ENCODE results near the gene ASXL2. TPM values are rescaled to one million over a fixed set of nuclear protein-coding genes. Genes with fewer than 3 reads are reported as not detected.

The ASXL2 gene
- total RNA-seq, 1 donor from 2014 or later: 22.7 TPM

GRCh38 chr2:25698752-25699151 is 179.5 kb downstream of the ASXL2 start:
- H3K4me3 Mint-ChIP-seq: no peak overlapping the region
- no peaks in the 10 kb centered on the region for H3K27me3 Mint-ChIP-seq (ENCODE audit: low read depth)
- H3K9me3 Mint-ChIP-seq: no peaks in the 10 kb centered on the region
- H3K36me3 Mint-ChIP-seq (ENCODE audit: low read depth): no peaks in the 10 kb centered on the region
- TF ChIP-seq, protein P1, sequence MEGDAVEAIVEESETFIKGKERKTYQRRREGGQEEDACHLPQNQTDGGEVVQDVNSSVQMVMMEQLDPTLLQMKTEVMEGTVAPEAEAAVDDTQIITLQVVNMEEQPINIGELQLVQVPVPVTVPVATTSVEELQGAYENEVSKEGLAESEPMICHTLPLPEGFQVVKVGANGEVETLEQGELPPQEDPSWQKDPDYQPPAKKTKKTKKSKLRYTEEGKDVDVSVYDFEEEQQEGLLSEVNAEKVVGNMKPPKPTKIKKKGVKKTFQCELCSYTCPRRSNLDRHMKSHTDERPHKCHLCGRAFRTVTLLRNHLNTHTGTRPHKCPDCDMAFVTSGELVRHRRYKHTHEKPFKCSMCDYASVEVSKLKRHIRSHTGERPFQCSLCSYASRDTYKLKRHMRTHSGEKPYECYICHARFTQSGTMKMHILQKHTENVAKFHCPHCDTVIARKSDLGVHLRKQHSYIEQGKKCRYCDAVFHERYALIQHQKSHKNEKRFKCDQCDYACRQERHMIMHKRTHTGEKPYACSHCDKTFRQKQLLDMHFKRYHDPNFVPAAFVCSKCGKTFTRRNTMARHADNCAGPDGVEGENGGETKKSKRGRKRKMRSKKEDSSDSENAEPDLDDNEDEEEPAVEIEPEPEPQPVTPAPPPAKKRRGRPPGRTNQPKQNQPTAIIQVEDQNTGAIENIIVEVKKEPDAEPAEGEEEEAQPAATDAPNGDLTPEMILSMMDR (conservative IDR thresholded peaks at IDR 0.05): no peak
- DNase-seq (ENCODE audit: low read depth, low spot score): no peak
- H3K4me1 Mint-ChIP-seq: peaks cover 4% of the 10 kb centered on the region
- H3K27ac Mint-ChIP-seq (ENCODE audit: unreplicated experiment): no peak overlapping the region

DNA sequence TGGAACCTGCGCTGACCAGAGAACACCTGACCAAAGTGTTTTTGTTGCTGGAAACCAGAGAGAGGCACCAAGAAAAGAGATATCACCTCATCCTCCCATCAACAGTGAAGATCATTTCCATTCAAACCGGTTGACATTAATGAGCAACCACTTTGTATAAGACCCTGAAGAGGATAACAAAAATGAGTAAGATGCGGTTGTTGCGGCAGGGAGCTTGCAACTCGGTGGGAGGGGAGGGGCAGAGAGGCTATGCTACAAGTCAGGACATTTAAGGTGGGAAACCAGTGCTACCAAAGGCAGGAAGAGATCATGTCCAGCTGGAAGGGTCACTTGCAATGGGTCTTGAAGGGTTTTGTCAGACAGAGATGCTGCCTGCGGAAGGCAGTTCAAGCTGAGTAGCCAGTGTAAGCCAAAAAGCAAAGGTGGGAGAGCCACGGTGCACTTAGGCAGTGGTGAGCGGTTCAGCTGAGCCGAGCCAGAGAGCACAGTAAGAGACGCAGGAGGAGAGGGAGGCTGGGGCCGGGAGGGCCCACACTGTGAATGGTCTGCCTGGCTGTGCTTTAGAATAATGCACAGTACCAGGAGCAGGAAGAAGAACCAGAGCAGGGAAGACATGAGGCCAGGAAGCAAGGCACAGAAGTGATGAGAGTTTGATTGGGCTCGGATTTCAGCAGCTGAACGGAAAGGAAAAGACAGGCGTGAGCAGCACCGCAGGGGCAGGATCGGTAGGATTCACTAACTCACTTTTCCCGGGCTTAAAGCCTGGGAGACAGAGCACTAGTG is 180.5 kb downstream of the ASXL2 start:
- TF ChIP-seq, protein P1 (conservative IDR thresholded peaks at IDR 0.05): no peak
- no peaks in the 10 kb centered on the region for H3K27me3 Mint-ChIP-seq (ENCODE audit: low read depth)
- H3K9me3 Mint-ChIP-seq: no peaks in the 10 kb centered on the region
- no peaks in the 10 kb centered on the region for H3K36me3 Mint-ChIP-seq (ENCODE audit: low read depth)
- H3K27ac Mint-ChIP-seq (ENCODE audit: unreplicated experiment): no peak overlapping the region
- no peak overlapping the region for H3K4me3 Mint-ChIP-seq
- H3K4me1 Mint-ChIP-seq: peaks cover 9% of the 10 kb centered on the region
- no peak for DNase-seq (ENCODE audit: low read depth, low spot score)

- Mint-ChIP-seq H3K4me1 (peaks cover 20% of the 10 kb centered on the region), H3K4me3 (no peak overlapping the region), H3K27me3 (ENCODE audit: low read depth) (no peaks in the 10 kb centered on the region), H3K9me3 (no peaks in the 10 kb centered on the region), H3K36me3 (ENCODE audit: low read depth) (no peaks in the 10 kb centered on the region), H3K27ac (ENCODE audit: unreplicated experiment) (peak overlapping the region; percentile 71)
- TF ChIP-seq, protein P1 (conservative IDR thresholded peaks at IDR 0.05): no peak
- no peak for DNase-seq (ENCODE audit: low read depth, low spot score)
Measured at GRCh38 chr2:25692737-25693445, 185.4 kb downstream of the ASXL2 start.

- TF ChIP-seq, protein P1 (conservative IDR thresholded peaks at IDR 0.05): no peak
- Mint-ChIP-seq H3K4me3 (peak overlapping the region; percentile 38), H3K27ac (ENCODE audit: unreplicated experiment) (peak overlapping the region; percentile 96), H3K9me3 (no peaks in the 10 kb centered on the region), H3K36me3 (ENCODE audit: low read depth) (no peaks in the 10 kb centered on the region), H3K27me3 (ENCODE audit: low read depth) (no peaks in the 10 kb centered on the region), H3K4me1 (peaks cover 20% of the 10 kb centered on the region)
- peak; percentile 18 for DNase-seq (ENCODE audit: low read depth, low spot score)
Measured at GRCh38 chr2:25692143-25692542, 186.1 kb downstream of the ASXL2 start.

- TF ChIP-seq, protein P1 (conservative IDR thresholded peaks at IDR 0.05): no peak
- H3K27me3 Mint-ChIP-seq (ENCODE audit: low read depth): no peaks in the 10 kb centered on the region
- peaks cover 20% of the 10 kb centered on the region for H3K4me1 Mint-ChIP-seq
- no peak overlapping the region for H3K4me3 Mint-ChIP-seq
- H3K36me3 Mint-ChIP-seq (ENCODE audit: low read depth): no peaks in the 10 kb centered on the region
- H3K27ac Mint-ChIP-seq (ENCODE audit: unreplicated experiment): no peak overlapping the region
- DNase-seq (ENCODE audit: low read depth, low spot score): no peak
- H3K9me3 Mint-ChIP-seq: no peaks in the 10 kb centered on the region
Measured at GRCh38 chr2:25690058-25690457, 188.2 kb downstream of the ASXL2 start.

All from neural crest cell (in vitro differentiated cells).